Measurements from ENCODE around the gene SMG1.
"Not testable (repeated sequence)": the region's sequence is repeated elsewhere in the genome, so short reads cannot be mapped to it uniquely, and the experiment has no call there.

The SMG1 gene

GRCh38 chr16:18932243-18932987, 6.2 kb upstream of the SMG1 start:
- DNase-seq: no peak

GRCh38 chr16:18931756-18932155, 5.5 kb upstream of the SMG1 start:
- no peak for DNase-seq

GRCh38 chr16:18930095-18930494, 3.9 kb upstream of the SMG1 start:
- not testable (repeated sequence) for DNase-seq

- DNase-seq: not testable (repeated sequence)
These were observed 1.9 kb upstream of the SMG1 start for GRCh38 chr16:18928073-18928472.

- DNase-seq: peak; percentile 61
These were observed 808 bp downstream of the SMG1 start for GRCh38 chr16:18925215-18925985.

- not testable (repeated sequence) for DNase-seq
These were observed 2.3 kb downstream of the SMG1 start for GRCh38 chr16:18923935-18924334.

GRCh38 chr16:18923124-18923523, 3.1 kb downstream of the SMG1 start:
- DNase-seq: not testable (repeated sequence)

- DNase-seq: not testable (repeated sequence)
These were observed 16.6 kb downstream of the SMG1 start for GRCh38 chr16:18909585-18909984.

GRCh38 chr16:18908716-18909115, 17.5 kb downstream of the SMG1 start:
- not testable (repeated sequence) for DNase-seq

GRCh38 chr16:18902778-18903177, 23.4 kb downstream of the SMG1 start:
- not testable (repeated sequence) for DNase-seq

GRCh38 chr16:18902044-18902443, 24.2 kb downstream of the SMG1 start:
- not testable (repeated sequence) for DNase-seq

GRCh38 chr16:18901194-18901593, 25.0 kb downstream of the SMG1 start:
- DNase-seq: not testable (repeated sequence)

- not testable (repeated sequence) for DNase-seq
These were observed 41.8 kb downstream of the SMG1 start for GRCh38 chr16:18884456-18884855.

GRCh38 chr16:18877734-18878133, 48.5 kb downstream of the SMG1 start:
- DNase-seq: not testable (repeated sequence)

- not testable (repeated sequence) for DNase-seq
These were observed 48.9 kb downstream of the SMG1 start for GRCh38 chr16:18877259-18877658.

GRCh38 chr16:18876301-18876700, 49.9 kb downstream of the SMG1 start:
- not testable (repeated sequence) for DNase-seq

- not testable (repeated sequence) for DNase-seq
These were observed 57.0 kb downstream of the SMG1 start for GRCh38 chr16:18869043-18869771.

GRCh38 chr16:18866277-18866823, 59.9 kb downstream of the SMG1 start:
- not testable (repeated sequence) for DNase-seq

GRCh38 chr16:18862891-18863290, 63.3 kb downstream of the SMG1 start:
- DNase-seq: not testable (repeated sequence)

- DNase-seq: no peak
These were observed 71.0 kb downstream of the SMG1 start for GRCh38 chr16:18855196-18855595.

GRCh38 chr16:18853694-18854093, 72.5 kb downstream of the SMG1 start:
- no peak for DNase-seq

GRCh38 chr16:18852647-18853046, 73.6 kb downstream of the SMG1 start:
- DNase-seq: no peak

- DNase-seq: no peak
These were observed 79.8 kb downstream of the SMG1 start for GRCh38 chr16:18846416-18846815.
